Ramos (cell line): ENCODE data around the gene TNFRSF13B.

Source experiments
- in situ Hi-C: fragments of 300-500 bp; cut with MboI; formaldehyde crosslinking; loops from one replicate; pipeline ENCODE4 v1.14.3; 2022; ENCODE audit warnings: low sequenced_read_pairs; ENCODE audit not compliant: unreplicated experiment

TNFRSF13B gene

DNA sequence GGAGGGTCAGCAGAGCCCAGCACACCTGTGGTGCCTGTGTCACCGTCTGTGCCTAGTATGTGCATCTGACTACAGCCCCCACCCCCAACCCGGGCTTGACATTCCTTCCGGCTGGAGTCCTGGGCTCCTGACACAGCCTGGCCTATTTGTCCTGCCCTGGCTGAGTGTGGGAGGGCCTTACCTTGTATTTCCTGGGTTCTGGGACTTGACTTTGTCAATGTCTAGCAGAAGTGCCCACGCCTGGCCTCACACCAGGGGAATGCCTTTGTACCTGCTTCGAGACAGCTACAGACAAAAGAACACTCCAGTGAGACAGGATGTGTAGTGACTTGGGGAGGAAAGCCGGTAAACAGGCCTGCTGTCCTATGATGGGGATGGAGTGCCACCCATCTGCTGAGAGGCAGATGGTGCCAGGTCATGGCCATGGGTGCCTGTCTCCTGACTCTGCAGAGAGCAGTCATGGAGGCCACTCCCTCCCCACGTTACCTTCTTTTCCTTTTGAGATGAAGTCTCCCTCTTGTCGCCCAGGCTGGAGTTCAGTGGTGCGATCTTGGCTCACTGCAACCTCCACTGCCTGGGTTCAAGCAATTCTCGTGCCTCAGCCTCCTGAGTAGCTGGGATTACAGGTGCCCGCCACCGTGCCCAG, 42.8 kb downstream of the TNFRSF13B start:
- in situ Hi-C loops, result no loop called here

DNA sequence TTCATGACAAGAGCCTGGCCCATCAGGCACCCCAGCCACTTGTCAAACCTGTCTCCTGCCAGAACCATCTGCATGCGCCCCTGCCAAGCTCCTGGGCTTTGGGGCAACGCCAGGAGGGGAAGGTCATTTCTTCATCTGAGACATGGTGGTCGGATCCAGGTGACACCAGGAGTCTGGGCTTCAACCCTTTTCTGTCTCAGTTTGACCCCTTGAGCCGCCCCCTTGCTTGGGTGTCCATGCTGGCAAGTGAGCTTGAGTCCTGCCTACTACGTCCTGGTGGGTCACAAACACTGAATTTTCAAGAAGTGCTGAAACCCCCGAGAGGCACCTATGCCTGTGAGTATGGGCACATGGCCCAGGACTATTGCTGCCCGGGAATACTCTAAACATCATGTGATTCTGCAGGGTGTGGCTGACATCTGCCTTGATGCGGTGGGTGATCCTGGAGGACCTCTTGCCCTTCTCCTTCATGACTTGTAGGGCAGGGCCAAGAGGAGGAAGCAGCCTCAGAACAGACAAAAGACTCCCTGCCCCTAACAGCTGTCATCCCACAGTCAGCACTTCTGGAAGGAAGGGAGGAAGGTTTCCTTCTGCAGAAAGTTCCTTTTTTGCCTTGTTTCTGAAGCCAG, 43.4 kb downstream of the TNFRSF13B start:
- in situ Hi-C loops, result no loop called here

DNA sequence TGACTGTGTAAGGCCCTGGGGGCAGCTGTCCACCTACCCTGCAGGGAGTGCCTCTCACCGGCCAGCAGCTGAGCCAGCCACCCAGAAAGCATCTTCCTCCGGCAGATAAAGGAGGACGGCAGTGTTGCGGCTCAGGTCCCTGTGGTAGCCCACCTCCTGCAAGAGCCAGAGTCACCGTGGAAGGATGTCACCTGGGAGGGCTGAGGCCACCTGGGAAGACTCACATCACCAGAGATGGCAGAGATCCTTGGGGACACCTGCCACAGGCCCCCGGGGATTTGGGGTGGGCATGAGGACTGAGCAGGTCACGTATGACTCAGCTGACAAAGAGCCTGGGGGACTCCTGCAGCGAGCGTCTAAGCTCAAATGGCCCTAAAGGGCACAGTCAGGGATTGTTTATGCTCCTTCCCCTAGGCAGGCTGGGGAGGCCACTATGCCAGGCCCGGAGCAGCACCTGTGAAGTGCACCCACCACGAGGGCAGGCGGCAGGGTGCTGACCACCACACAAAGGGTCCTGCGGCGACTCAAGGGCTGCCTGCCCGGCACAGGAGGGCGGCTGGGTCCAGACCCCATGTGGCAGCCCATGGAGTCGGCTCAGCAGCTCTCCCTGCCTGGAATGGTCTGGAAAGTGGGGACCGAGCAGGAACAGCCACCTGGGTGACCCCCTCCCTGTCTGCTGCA, 44.1 kb downstream of the TNFRSF13B start:
- in situ Hi-C loops, result no loop called here

- in situ Hi-C loops, result no loop called here
These were observed 45.1 kb downstream of the TNFRSF13B start for GRCh38 chr17:16926571-16927451.

- in situ Hi-C loops, result no loop called here
These were observed 45.8 kb downstream of the TNFRSF13B start for GRCh38 chr17:16926061-16926511.

GRCh38 chr17:16925461-16926060, 46.4 kb downstream of the TNFRSF13B start:
- in situ Hi-C loops, result no loop called here

- in situ Hi-C loops, result loop anchor here (5.0 kb wide), 1 partner anchor 72 kb away; no protein-coding TSS in a partner anchor
These were observed 47.0 kb downstream of the TNFRSF13B start for GRCh38 chr17:16924696-16925440.

DNA sequence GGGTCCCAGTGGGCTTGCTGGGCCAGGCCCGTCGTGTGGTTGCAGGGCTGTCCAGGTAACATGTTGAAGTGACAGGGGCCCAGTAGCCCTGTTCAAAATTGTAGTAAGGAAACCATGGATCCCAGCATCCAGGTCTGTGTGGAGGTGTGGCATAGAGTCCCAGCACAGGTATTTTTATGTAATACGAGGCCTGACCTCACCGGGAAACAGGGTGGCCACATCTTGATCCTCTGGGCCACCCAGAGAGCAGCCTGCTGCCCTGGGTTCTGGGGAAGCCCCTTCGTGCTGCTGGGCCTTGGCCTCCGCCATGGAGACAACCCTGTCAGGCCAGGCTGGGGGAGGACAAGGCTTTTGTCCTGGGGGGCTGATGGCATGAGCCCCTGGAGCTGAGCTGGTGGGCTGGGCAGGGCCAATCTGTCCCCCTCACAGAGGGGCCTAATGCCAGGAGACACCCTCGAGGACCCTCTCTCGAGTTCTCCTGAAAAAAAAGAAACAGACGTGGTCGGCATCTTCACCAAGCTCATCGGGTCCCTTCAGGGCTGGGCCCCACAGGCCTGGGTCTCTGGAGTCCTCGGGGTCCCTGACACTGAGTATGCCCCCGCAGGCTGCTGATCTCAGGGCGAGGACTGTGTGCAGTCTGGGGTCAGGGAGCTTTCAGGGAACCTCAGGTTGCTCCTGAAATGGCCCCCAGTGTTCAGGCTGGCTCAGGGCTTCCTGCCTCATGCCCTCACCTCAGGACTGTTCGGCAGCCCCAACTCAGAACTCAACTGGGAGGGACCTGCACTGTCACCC, 47.8 kb downstream of the TNFRSF13B start:
- in situ Hi-C loops, result loop anchor here (5.0 kb wide), 1 partner anchor 73 kb away; no protein-coding TSS in a partner anchor

DNA sequence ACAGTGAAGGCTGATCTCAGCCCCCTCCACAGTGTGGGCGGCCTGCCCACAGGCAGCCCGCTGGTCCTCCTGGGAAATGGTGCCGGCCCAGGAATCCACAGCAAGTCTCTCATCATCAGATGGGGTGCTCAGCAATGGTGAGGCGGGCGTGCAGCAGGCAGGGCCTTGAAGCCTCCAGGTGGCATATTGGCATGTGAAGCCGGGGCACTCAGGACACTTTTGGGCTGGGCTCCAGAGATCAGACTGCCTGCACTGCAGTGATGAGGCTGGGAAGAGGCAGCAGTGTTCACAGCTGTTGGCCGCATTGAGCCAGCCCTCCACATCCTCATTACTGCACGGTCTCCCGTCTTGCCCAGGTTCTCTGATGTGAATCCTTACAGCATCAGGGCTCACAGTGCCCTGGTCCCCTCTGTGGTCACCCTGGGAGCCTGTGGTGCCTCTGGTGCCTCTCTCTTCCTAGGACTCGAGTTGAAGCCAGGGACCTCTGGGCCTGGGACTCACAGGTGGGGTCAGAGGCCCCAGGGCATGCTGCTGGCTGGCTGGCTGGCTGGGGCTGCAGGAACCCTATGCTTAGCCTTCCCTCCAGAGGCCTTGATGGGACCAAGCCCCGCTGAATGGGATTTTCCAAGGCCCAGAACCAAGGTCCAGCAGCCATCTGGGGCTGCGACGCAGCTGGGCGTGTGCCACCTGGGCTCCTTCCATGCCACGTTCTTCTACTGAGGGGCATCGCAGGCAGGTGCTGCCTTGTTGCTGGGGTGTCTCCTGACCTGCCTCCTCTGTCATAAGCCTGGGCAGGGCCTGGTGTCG, 48.6 kb downstream of the TNFRSF13B start:
- in situ Hi-C loops, result loop anchor here (5.0 kb wide), 1 partner anchor 74 kb away; no protein-coding TSS in a partner anchor

DNA sequence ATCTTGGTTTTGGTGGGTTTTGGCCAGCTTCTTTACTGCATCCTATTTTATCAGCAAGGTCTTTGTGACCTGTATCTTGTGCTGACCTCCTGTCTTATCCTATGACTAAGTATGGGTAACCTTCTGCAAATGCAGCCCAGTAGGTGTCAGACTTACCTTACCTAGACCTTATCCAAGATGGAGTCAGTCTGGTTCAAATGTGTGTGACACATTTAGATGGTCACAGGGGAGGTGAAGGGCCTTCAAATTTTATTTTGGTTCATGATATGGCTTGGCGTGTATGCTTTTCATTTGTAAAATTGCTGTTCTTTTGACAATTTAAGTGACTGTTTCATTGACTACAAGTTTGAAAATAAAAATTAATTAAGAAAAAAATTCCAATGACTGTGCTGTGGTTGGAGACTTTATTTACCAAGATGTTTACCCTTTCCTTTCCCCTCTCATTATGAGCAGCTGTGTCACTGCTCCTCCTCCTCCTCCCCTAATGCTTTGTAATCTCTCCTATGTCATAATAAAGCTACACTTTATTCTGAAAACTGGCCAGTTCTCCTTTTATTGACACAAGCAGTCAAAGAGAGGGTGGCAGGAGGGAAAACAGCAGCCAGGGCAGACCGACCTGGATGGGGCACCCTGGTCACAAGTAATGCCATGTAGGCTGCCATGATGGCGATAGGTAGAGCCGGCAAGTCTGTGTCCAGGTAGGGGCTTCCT, 49.4 kb downstream of the TNFRSF13B start:
- in situ Hi-C loops, result loop anchor here (5.0 kb wide), 1 partner anchor 75 kb away; no protein-coding TSS in a partner anchor

GRCh38 chr17:16921451-16921850, 50.5 kb downstream of the TNFRSF13B start:
- in situ Hi-C loops, result loop anchor here (5.0 kb wide), 1 partner anchor 76 kb away; no protein-coding TSS in a partner anchor

DNA sequence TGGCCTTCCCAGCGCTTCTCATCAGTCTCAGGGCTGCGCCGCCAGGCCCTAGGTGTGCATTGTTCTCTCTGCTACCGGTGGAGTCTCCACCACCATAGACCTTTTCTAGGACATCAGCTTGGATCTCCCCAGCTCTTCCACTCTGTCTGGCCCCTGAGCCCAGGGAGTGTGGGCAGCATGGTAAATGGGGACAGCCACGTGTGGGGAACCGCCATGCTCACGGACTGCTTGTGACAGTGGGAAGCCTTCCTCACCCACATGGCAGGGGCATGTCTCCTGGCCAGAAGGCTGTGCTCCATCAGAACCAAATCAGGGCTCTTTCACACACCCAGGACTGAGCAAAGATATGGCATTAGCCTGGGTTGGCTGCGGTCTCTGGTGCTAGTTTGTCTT, 51.3 kb downstream of the TNFRSF13B start:
- in situ Hi-C loops, result loop anchor here (5.0 kb wide), 1 partner anchor 77 kb away; no protein-coding TSS in a partner anchor

GRCh38 chr17:16919663-16920627, 52.0 kb downstream of the TNFRSF13B start:
- in situ Hi-C loops, result loop anchor here (5.0 kb wide), 1 partner anchor 77 kb away; no protein-coding TSS in a partner anchor

- in situ Hi-C loops, result no loop called here
These were observed 53.5 kb downstream of the TNFRSF13B start for GRCh38 chr17:16918443-16918842.

DNA sequence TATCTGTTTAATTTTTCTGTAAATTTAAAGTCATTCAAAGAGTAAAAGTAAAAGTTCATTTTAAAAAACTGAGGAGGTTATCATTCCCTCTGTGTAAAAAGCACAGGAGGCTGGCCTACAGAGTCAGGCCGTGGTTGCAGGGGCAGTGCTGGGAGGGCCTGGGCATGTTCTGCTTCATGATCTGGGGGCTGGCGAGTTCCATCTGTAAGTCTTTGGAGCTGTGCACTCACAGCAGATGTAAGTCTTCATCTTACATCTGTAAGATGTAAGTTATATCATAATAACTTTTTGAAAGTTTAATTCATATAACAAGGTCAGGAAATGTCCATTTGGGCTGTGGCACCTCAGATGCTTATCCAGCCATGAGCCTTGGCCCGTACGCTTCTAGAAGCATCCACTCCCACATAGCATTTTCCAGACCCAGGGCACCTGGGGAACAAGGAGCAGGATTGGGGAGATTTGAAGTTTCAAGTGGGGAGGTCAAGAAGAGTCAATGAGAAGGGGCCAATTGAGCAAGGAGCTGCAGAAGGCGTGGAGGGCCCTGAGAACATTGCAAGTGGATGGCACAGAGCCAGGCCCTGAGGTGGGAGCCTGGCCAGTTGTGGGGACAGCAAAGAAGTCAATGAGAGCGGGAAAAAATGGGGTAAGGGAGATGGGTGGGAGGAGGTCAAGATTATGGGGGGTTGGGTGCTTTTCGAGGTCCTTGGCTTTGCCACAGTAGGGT, 54.1 kb downstream of the TNFRSF13B start:
- in situ Hi-C loops, result no loop called here
